ENCODE measurements around the gene CEMIP2. TPM values are rescaled to one million over a fixed set of nuclear protein-coding genes. Genes with fewer than 3 reads are reported as not detected.

Gene CEMIP2
- total and polyA plus RNA-seq, 2 donors (not counting 3 experiments of a cell fraction or from before 2014, with no cell fraction given), result 41.6 to 44.3 TPM

DNA sequence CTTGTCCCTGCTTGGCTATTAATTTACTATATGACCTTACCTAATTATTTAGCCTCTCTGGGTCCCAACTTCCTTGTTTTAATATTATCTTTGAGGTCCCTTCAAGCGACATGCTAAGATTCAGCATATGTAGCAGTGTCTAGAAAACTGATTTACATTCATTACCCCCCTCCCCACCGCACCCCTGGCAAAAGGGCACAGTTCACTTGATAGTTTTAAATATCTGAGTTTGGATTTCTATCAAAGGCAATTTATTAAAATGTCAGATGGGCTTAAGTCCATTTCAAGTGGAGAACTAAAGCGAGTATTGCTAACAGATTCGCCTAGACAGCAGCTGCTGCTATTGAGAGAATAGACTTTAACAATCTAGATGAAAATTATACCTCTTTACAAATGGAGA lies 3.9 kb downstream of the CEMIP2 start:
- FAIRE-seq, result no peak
- no peaks in the 10 kb centered on the region for H3K9me3 ChIP-seq (replicated peaks; ENCODE audit: control insufficient read depth, insufficient read depth, low read length)
- no peak overlapping the region for H3K27ac ChIP-seq (ENCODE audit: insufficient read depth, low read depth, low read length)
- ChIA-PET CTCF (interaction anchor here (0.7 to 6.4 kb wide), 6 partner anchors 9 to 159 kb away, joined by 3 to 58 read pairs (median 4); no protein-coding TSS in a partner anchor), POLR2A (no interaction called here)
- dilution Hi-C loops (cut with MboI; ENCODE audit: extremely low pct_ligation_motif_present, low sequenced_read_pairs) (no loop called here), intact Hi-C loops (cut with micrococcal nuclease) (loop anchor here (10.0 kb wide), 1 partner anchor 620 kb away; no protein-coding TSS in a partner anchor)
- H3K4me1 ChIP-seq (ENCODE audit: control insufficient read depth, extremely low read depth, insufficient read depth, low read length), result peaks cover 46% of the 10 kb centered on the region
- BruUV-seq (replicated peaks), result no TSS peak
- H3K9ac ChIP-seq (replicated peaks; ENCODE audit: extremely low read depth, insufficient read depth, low read length), result no peak overlapping the region
- no peak overlapping the region for H2AFZ ChIP-seq (ENCODE audit: low read depth, low read length)
- no peak overlapping the region for H3K4me3 ChIP-seq (replicated peaks in 1 of 3; ENCODE audit: insufficient read depth in 1 of 3, low read depth in 1 of 3, low read length in 3 of 3)
- no peaks in the 10 kb centered on the region for H3K27me3 ChIP-seq (ENCODE audit: control insufficient read depth in 2 of 2, insufficient read depth in 2 of 2, low read length in 2 of 2)
- H3K79me2 ChIP-seq (ENCODE audit: control insufficient read depth, insufficient read depth, low read length), result peaks cover 49% of the 10 kb centered on the region
- TF ChIP-seq, protein P1, sequence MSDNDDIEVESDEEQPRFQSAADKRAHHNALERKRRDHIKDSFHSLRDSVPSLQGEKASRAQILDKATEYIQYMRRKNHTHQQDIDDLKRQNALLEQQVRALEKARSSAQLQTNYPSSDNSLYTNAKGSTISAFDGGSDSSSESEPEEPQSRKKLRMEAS (IDR thresholded peaks at IDR 0.05; ENCODE audit: insufficient read depth, insufficient read length), result no peak
- TF ChIP-seq, protein P2, sequence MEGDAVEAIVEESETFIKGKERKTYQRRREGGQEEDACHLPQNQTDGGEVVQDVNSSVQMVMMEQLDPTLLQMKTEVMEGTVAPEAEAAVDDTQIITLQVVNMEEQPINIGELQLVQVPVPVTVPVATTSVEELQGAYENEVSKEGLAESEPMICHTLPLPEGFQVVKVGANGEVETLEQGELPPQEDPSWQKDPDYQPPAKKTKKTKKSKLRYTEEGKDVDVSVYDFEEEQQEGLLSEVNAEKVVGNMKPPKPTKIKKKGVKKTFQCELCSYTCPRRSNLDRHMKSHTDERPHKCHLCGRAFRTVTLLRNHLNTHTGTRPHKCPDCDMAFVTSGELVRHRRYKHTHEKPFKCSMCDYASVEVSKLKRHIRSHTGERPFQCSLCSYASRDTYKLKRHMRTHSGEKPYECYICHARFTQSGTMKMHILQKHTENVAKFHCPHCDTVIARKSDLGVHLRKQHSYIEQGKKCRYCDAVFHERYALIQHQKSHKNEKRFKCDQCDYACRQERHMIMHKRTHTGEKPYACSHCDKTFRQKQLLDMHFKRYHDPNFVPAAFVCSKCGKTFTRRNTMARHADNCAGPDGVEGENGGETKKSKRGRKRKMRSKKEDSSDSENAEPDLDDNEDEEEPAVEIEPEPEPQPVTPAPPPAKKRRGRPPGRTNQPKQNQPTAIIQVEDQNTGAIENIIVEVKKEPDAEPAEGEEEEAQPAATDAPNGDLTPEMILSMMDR (IDR thresholded peaks at IDR 0.05; ENCODE audit: extremely low read depth in 1 of 2, insufficient read depth in 1 of 2, low read depth in 1 of 2, low read length in 2 of 2), result no peak
- TF ChIP-seq JUN (IDR thresholded peaks at IDR 0.05; ENCODE audit: borderline replicate concordance, insufficient read depth, insufficient read length, low read depth), result no peak
- TF ChIP-seq GATA2 (IDR thresholded peaks at IDR 0.05; ENCODE audit: insufficient read depth, insufficient read length, low read depth, low read length), result no peak
- no peak for TF ChIP-seq POLR2A (IDR thresholded peaks at IDR 0.05; ENCODE audit: low read depth, low read length)
- no peak for TF ChIP-seq EZH2 (IDR thresholded peaks at IDR 0.05; ENCODE audit: borderline replicate concordance, low read depth, low read length, severe bottlenecking)
- no peak for TF ChIP-seq POLR2AphosphoS5 (IDR thresholded peaks at IDR 0.05; ENCODE audit: insufficient read depth, low read depth, low read length)
- no peak for TF ChIP-seq FOS (IDR thresholded peaks at IDR 0.05; ENCODE audit: borderline replicate concordance, insufficient read depth, low read length)
- no peak for TF ChIP-seq MYC (IDR thresholded peaks at IDR 0.05; ENCODE audit: low read depth, low read length)
- H4K20me1 ChIP-seq (replicated peaks; ENCODE audit: control insufficient read depth, extremely low read depth, insufficient read depth, low read length), result no peaks in the 10 kb centered on the region
- no peaks in the 10 kb centered on the region for H3K36me3 ChIP-seq (ENCODE audit: control insufficient read depth in 2 of 2, extremely low read depth in 1 of 2, insufficient read depth in 2 of 2, low read length in 2 of 2)
- no peak for DNase-seq (ENCODE audit: low read depth, low spot score)
- H3K9me1 ChIP-seq (replicated peaks; ENCODE audit: control insufficient read depth, extremely low read depth, insufficient read depth, low read length), result no peaks in the 10 kb centered on the region
- H3K4me2 ChIP-seq (ENCODE audit: insufficient read depth, low read length), result no peak overlapping the region
